Type B pancreatic cell (in vitro differentiated cells): Measurements from ENCODE around the gene ATXN7L2. TPM values are rescaled to one million over a fixed set of nuclear protein-coding genes. Genes with fewer than 3 reads are reported as not detected.

Source experiments
- DNase-seq: peaks from one replicate; pipeline ENCODE4 v3.0.0; 2021; ENCODE audit warnings: mixed read lengths; ENCODE audit not compliant: unreplicated experiment; ENCODE audit errors: extremely low spot score
- H3K27ac Mint-ChIP-seq: 2 replicates; pipeline ENCODE4 v1.8.0; 2021; ENCODE audit warnings: mild to moderate bottlenecking, mixed read lengths
- H3K27me3 Mint-ChIP-seq: 2 replicates; pipeline ENCODE4 v1.8.0; 2021; ENCODE audit warnings: mixed read lengths
- H3K36me3 Mint-ChIP-seq: 2 replicates; pipeline ENCODE4 v1.8.0; 2021; ENCODE audit warnings: mixed read lengths
- H3K4me1 Mint-ChIP-seq: one replicate; pipeline ENCODE4 v1.8.0; 2021; ENCODE audit warnings: mixed read lengths; ENCODE audit not compliant: unreplicated experiment
- H3K4me3 Mint-ChIP-seq: 2 replicates; pipeline ENCODE4 v1.8.0; 2021; ENCODE audit warnings: mild to moderate bottlenecking, mixed read lengths
- H3K9me3 Mint-ChIP-seq: 2 replicates; pipeline ENCODE4 v1.8.0; 2021; ENCODE audit warnings: mixed read lengths
- CTCF ChIP-seq: fragments of 200-600 bp; sonication (generic); conservative IDR thresholded peaks from 2 replicates; pipeline ENCODE4 v1.5.0; 2021; ENCODE audit warnings: antibody characterized with exemption, mild to moderate bottlenecking
- total RNA-seq: library from RNA; stranded (reverse); gene quantifications from 2 replicates; pipeline ENCODE4 v1.2.1, GENCODE V29; 2021; ENCODE audit warnings: low replicate concordance

Gene ATXN7L2
- total RNA-seq, 1 donor from 2014 or later = 12.0 TPM

- Mint-ChIP-seq H3K27me3 (peaks cover 16% of the 10 kb centered on the region), H3K4me1 (peaks cover 26% of the 10 kb centered on the region), H3K27ac (no peak overlapping the region), H3K4me3 (no peak overlapping the region), H3K9me3 (no peaks in the 10 kb centered on the region), H3K36me3 (no peaks in the 10 kb centered on the region)
- no peak for DNase-seq
- no peak for TF ChIP-seq CTCF
Measured at GRCh38 chr1:109534307-109534858, 50.7 kb downstream of the ATXN7L2 start.

- TF ChIP-seq CTCF = no peak
- no peak for DNase-seq
- Mint-ChIP-seq H3K4me1 (peaks cover 15% of the 10 kb centered on the region), H3K27ac (no peak overlapping the region), H3K9me3 (no peaks in the 10 kb centered on the region), H3K4me3 (no peak overlapping the region), H3K27me3 (peaks cover 23% of the 10 kb centered on the region), H3K36me3 (no peaks in the 10 kb centered on the region)
Measured at GRCh38 chr1:109535481-109535880, 51.8 kb downstream of the ATXN7L2 start.

- Mint-ChIP-seq H3K36me3 (no peaks in the 10 kb centered on the region), H3K4me1 (peaks cover 11% of the 10 kb centered on the region), H3K4me3 (no peak overlapping the region), H3K27ac (no peak overlapping the region), H3K27me3 (peaks cover 28% of the 10 kb centered on the region), H3K9me3 (no peaks in the 10 kb centered on the region)
- no peak for TF ChIP-seq CTCF
- no peak for DNase-seq
Measured at GRCh38 chr1:109535971-109536491, 52.3 kb downstream of the ATXN7L2 start.

GRCh38 chr1:109537450-109538178, 53.9 kb downstream of the ATXN7L2 start:
- H3K36me3 Mint-ChIP-seq = no peaks in the 10 kb centered on the region
- no peak for TF ChIP-seq CTCF
- H3K27me3 Mint-ChIP-seq = peaks cover 41% of the 10 kb centered on the region
- H3K4me1 Mint-ChIP-seq = peaks cover 3% of the 10 kb centered on the region
- H3K27ac Mint-ChIP-seq = no peak overlapping the region
- no peak overlapping the region for H3K4me3 Mint-ChIP-seq
- H3K9me3 Mint-ChIP-seq = no peaks in the 10 kb centered on the region
- DNase-seq = no peak

- peaks cover 45% of the 10 kb centered on the region for H3K27me3 Mint-ChIP-seq
- no peaks in the 10 kb centered on the region for H3K9me3 Mint-ChIP-seq
- H3K4me1 Mint-ChIP-seq = no peaks in the 10 kb centered on the region
- no peak overlapping the region for H3K27ac Mint-ChIP-seq
- no peak for TF ChIP-seq CTCF
- no peaks in the 10 kb centered on the region for H3K36me3 Mint-ChIP-seq
- H3K4me3 Mint-ChIP-seq = no peak overlapping the region
- DNase-seq = no peak
Measured at GRCh38 chr1:109538827-109539555, 55.3 kb downstream of the ATXN7L2 start.
